Endothelial cell of hepatic sinusoid (primary cell): ENCODE measurements around the gene PTBP1.

Experiments
- in situ Hi-C: cut with HindIII; loops from 2 replicates; pipeline ENCODE4 v1.10.0; 2017; ENCODE audit warnings: low sequenced_read_pairs

PTBP1 gene

DNA sequence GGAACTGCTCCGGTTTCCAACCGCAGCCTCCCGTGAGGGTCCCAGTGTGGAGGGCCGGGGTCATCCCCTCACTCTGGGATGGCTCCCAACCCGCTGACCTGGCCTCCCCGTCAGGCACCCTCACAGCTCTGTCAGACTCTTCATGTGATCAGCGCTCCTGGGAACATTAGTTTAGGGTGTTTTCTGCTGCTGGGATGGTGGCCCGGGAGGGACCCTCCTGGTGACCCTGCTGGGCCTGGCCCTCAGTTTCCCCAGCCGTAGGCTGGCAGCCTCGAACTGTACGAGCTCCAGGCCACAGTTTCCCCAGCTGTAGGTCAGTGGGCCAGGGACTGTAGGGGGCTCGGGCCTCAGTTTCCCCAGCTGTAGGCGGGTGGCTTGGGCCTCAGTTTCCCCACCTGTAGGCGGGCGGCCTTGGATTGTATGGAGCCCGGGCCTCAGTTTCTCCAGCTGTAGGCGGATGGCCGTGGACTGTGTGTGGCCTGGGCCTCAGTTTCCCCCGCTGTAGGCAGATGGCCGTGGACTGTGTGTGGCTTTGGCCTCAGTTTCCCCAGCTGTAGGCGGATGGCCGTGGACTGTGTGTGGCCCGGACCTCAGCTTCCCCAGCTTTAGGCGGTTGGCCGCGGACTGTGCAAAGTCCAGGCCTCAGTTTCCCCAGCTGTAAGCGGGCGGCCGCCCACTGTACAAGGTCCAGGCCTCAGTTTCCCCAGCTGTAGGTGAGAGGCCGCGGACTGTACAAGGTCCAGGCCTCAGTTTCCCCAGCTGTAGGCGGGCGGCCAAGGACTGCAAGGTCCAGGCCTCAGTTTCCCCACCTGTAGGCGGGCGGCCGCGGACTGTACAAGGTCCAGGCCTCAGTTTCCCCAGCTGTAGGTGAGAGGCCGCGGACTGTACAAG lies 1.3 kb upstream of the PTBP1 start:
- in situ Hi-C loops = no loop called here

DNA sequence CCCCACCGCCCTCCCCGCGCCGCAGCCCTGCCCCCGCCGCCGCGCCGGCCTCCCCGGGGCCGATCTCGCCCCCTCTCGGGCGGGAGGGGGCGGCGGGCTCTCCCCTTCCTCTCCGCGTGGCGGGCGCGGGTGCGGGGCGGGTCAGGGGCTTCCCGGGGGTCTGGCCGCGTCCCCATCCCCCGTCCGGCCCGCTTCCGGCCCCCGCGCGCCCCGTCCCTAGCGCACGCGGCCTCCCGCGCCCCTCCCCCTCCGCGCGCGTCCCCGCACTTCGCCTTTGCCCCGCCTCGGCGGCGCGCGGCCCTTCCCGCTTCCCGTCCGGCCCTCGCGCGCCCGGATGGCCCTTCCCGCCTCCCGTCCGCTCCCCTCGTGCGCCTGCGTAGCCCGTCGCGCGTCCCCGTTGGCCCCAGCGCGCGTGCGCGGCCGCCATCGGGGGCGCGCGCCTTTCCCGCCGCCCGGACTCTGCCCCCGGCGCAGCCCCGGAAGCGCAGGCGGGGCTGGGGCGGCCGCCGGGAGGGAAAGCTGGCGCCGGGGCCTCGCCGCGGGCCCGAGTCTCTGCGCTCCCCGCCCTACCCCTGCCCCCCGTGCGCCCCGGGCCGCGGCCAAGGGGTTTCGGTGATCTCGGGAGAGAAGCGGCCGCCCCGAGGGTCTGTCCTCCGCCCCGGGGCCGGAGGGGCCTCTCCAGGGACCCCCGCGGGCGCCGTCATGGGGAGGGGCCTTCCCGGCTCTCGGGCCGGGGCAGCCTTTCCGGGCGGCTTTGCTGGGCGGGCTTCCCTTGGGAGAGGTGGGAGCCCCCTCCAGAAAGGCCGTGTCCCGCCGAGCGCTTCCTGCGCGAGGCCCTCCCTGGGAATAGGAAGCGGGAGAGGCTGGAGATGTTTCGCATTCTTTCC lies 519 bp downstream of the PTBP1 start:
- in situ Hi-C loops = no loop called here

DNA sequence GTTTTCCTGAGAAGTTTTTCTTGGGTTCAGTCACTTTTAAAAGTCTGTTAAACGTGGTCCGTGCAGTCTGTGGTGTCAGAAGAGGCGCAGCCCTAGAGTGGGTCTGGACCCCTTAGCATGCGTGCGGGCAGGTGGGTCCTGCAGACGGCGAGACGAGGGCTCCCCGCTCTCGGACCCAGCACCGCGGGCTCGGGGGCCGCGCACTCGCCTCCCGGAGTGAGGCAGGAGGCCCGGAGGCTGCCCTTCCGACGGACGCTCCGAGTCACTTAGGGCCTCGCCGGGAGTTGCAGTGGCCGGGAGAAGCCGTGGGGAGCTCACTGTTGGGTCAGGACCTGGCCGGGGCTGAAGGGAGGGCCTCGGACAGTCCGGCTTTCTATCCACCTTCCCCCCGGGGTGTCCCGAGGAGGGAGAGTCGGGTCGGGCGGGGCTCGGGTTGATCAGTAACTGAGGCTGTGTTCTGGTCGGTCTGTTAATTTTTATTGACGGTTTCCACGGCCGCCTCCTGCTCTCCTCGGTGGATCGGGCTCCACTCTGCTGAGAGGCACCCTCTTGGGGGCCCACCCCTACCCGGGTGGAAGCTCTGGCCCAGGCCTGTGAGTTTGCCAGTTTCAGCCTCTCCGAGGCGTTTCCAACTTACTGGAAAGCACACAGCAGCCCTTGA lies 1.3 kb downstream of the PTBP1 start:
- in situ Hi-C loops = no loop called here

DNA sequence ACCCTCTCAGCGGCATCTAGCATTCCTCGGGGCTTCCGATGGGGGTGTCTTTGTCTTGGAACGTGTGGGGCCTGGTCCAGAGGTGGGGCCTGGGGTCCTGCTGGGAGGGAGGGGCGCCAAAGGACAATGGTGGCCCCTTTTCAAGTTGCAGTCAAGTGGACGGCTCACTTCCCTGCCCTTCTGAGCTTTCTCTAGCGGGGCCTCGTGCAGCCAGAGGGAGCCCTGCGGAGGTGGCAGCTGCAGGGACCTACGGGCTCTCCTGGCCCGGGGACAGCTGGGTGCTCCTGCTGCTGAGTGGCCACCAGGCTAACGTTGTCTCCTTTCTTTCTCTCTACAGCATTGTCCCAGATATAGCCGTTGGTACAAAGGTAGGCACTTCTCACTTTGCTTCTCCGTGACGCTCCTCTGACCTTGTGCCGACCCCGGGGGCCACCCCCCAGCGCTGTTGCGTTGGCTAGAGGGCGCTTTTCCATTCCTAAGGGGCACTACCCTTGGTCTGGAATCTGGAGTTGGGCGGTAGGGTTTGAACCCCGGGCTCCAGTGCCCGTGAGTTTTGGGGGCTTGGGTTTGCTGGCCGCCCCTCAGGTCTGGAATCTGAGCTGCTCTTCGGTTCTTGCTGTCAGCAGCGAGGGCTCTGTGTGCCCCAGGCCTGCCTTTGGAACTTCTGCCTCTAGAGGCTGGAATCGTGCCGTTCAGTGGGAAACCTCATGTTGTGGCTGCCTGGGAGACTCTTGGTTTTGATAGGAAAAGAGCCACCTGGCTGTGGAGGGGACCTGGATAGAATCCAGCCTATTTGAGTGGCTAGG lies 2.0 kb downstream of the PTBP1 start:
- in situ Hi-C loops = no loop called here

DNA sequence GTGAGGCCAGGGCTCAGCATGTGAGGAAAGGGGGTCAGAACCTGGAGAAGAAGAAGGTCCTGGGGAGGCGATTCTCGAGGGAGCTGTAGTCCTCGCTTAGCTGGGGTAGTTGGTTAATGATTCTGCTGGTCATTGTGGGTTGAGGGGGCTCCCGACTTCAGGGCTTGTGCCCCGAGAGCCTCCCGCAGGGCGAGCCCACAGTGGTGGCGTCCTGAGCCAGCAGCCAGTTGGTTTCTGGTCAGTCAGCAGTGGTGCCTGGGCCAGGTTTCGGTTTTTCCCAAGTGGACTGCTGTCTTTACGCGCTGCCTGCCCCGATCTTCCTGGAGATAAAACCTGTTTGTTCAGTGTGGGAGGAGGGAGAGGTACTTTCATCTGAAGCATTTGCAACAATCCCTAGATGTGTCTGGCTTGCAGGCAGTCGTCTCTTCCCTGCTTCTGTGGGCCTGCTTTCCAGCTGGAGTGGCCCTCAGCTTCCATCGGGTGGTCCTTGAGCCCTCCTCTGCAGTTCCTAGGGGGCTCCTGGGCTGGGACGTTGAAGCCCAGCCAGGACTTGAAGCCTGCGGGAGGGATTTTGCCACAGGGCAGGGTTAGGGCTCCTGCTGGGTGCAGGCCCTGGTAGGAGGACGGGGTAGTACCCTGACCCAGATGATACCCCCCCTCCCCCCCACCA lies 3.2 kb downstream of the PTBP1 start:
- in situ Hi-C loops = no loop called here

DNA sequence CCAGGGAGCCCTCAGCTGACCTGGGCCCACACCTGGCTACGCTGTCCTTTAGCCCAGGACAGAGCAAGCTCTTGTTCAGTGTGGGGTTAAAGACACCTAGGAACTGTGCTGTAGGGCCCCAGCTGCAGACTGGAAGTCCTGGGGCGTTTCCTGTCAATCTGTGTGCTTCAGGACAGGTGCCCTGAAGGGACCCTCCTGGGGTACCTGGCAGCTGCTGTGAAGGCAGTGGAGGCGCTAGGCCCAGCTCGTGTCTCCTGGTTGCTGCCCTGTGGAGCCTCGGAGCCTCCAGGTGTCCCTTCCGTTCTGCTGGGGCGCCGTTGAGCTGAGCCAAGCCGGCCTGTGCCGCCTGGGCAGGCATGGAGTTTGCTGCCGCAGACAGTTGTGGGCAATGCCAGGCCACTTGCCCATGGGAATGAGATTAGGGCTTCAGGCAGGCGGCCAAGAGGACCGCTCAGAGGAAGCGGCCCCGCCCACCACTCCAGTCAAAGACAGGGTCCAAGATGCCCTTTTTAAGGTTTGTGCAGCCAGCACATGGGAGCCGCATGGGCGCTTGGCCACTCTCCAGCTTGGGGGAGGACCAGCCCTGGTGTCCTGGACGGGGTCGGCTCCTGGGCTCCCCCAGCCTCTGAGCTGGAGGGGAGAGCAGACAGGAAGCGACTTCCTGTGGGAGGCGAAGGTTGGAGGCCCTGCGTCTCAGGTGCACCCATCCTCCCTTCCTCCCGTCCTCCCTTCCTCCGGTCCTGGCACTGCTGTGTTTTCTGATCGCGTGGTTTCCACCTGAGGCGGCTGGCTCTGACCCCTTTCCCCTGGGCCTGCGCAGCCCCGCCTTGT lies 4.0 kb downstream of the PTBP1 start:
- in situ Hi-C loops = no loop called here

DNA sequence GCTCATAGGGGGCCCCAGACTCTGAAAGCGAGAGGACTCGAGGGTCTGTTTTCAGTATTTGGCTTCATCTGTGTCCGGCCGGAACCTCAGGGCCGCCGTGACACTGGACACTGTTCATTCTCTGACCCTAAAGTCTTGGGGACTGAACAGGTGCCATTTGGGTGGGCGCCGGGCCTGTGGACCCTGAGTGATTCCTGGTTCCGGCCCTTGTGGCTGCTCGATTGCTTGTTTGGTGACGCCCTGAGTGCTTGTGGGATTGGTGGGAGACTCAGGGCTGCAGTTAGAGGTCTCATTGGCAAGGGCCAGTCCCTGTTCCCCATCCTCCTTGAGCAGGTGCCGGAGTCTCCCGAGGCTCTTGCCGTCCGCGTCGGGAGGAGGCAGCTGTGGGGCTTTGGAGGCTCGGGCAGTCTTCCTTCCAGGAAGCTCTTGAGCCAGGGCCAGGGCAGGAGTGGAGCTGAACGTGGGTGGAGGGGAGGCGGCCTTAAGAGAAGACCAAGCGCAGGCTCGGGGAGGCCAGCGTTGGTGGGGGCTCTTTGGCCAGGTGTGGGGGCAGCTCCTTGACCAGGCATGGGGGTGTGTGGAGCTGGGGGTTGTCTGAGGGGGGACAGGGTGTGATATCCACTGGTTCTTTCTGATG lies 4.7 kb downstream of the PTBP1 start:
- in situ Hi-C loops = no loop called here

DNA sequence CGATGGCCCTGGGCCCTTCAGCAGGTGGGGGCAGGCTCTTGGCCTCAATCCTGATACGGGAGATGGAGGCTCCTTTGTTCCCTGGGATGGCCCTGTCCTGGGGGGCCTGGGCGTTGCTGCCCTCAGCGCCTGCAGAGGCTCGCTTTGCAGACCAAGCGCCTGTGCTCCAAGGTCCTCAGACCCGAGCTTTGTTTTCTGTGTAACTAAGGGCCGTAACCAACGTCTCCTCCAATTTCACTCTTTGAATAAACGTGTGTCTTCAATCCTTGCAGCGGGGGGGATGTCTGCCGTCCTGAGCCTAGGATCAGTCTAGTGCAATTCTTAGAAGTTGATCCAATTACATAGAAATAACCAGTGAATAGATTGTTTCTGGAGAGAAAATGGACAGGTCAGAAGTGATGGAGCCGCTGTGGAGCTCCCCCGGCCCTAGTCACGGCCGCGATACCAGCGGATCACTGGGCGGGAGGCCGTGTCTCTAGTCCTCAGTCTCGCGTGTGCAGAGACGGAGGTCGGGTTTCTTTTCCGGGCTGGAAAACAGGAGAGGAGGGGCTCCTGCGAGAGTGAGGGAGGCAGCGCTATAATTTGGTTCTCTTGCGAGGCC lies 5.3 kb downstream of the PTBP1 start:
- in situ Hi-C loops = no loop called here

DNA sequence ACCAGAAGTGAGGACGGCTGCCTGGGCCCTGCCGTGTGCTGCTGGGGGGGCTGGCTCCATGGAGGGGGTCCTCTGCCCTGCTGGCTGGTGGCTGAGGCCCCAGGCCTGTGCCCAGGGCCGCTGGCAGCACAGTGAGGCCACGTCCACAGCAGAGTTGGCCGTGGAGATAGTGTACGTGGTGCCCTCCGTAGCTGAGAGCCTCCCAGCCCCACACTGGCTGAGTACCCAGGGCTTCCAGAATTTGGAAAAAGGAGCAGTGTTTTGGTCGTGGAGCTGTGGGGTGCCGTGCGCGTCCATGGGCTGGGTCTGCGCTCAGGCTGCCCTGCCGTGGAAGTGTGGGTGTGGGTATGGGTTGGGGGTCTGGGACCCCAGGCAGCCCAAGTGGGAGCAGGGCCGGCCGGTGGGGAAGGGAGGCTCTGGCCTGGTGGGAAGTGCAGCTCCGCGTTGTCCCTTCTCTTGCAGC lies 5.9 kb downstream of the PTBP1 start:
- in situ Hi-C loops = no loop called here

DNA sequence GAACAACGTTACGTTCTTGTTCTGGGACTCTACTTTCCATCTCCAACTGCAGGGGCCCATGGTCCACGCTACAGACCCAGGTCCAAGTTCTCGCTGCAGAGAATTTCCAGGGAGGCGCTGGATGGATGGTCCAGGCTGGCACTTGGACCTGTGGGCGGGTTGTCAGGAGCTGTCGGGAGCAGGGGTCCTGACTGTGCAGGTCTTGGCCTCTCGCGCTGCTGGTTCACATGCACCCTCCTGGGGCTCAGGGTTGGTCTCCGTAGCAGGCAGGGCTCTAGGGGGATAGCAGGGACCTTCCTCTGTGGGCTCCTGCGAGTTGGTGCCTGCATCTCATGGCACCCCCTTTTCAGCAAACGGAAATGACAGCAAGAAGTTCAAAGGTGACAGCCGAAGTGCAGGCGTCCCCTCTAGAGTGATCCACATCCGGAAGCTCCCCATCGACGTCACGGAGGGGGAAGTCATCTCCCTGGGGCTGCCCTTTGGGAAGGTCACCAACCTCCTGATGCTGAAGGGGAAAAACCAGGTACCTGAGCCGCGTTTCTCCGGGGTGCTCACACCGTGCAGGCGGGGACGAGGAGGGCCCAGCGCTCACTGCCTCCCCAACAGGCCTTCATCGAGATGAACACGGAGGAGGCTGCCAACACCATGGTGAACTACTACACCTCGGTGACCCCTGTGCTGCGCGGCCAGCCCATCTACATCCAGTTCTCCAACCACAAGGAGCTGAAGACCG lies 6.6 kb downstream of the PTBP1 start:
- in situ Hi-C loops = no loop called here

DNA sequence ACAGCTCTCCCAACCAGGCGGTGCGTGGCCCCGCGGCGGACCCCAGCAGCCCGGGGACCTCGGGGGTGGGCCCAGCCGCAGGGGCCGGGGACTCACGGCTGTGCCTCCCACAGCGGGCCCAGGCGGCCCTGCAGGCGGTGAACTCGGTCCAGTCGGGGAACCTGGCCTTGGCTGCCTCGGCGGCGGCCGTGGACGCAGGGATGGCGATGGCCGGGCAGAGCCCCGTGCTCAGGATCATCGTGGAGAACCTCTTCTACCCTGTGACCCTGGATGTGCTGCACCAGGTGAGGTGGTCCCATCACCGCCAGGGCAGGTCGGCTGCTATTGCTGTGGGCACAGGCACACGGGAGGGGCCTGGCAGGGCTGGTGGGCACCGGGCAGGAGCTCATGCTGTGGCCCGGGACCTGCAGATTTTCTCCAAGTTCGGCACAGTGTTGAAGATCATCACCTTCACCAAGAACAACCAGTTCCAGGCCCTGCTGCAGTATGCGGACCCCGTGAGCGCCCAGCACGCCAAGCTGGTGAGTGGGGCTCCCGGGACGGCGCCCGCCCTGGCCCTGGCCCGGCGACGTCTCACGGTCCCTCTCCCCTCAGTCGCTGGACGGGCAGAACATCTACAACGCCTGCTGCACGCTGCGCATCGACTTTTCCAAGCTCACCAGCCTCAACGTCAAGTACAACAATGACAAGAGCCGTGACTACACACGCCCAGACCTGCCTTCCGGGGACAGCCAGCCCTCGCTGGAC lies 7.3 kb downstream of the PTBP1 start:
- in situ Hi-C loops = no loop called here

DNA sequence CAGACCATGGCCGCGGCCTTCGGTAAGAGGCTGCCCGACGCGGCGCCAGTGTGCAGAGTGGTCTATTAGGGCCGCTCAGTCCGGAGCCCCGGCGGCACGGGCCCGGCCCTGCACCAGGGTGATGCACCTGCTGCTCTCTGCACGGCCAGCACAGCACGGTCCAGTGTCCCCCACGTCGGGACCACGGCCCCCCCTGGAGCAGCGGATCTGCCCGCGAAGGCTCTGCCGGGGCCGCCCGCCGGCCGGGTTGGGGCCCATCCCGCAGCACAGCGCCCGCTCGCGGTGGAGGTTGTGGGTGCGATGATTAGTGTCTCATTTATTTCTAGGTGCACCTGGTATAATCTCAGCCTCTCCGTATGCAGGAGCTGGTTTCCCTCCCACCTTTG lies 7.9 kb downstream of the PTBP1 start:
- in situ Hi-C loops = no loop called here

DNA sequence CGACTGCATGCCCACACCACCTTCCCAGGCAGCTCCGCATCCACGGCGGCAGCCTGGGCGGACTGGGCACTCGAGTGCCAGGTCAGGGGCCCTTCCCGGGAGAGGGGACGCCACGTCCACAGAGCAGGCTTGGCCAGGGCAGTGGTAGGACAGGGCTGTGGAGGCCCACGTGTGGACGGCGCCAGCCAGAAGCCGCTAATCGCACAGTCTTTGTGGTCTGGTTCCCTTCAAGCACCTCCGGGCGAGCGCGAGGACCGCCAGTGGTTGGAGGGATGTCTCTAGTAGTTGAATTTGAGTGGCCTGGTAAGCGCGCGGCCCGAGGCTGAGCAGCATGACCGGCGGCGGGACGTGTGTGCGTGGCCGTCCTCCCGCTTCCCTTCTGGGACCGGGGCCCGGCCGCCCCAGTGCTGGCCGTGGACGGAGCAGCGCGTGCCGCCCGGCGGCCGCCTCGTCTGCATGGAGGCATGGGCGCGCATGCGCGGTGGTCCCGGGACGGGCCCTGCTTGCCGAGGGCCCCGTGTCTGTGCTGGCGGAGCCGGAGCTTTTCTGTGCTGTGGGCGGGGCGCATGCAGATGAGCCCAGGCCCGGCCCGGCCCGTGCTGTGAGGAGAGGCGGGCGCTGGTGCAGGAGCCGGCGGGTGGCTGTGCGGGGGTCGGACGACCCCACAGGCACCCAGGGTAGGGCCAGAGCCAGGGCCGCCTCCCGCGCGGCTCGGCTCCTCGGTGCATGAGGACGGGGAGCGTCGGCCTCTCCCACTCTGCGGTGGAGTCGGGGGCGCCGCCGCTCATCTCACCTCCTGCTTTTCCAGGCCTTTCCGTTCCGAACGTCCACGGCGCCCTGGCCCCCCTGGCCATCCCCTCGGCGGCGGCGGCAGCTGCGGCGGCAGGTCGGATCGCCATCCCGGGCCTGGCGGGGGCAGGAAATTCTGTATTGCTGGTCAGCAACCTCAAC lies 8.6 kb downstream of the PTBP1 start:
- in situ Hi-C loops = no loop called here

DNA sequence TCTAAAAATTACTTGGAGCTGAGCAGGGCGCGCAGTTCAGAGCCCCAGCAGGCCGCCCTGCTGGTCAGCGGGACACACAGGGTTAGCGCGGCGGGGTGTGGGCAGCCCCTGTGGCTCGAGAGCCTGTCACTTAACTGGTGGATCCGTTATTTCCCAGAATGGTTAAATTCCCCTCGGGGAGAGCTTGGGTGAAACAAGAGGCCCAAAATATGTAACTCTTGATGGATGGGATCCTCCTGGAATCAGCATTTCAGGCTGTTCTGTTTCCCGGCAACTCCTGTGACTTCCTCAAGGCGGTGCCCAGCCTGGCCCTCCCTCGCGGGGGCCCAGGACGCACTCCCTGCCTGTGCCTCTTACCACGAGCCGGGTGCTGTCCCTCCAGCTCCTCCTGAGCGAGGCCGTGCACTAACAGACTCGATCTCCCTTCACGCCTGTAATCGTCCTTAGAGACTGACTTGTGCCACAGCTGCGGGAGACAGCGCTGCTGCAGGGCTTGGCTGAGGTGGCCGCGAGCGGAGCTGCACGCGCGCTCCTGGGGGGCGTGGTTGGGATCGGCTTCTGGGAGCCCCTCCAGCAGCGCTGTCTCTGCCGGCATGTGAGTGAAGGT lies 9.7 kb downstream of the PTBP1 start:
- in situ Hi-C loops = no loop called here
